HEK293 (cell line): ENCODE results near the gene NAT16.

Experiments used
- CTCF ChIA-PET: fragments of 350-600 bp; formaldehyde crosslinking; extraction: SDS; loops from one replicate; lab custom pipeline; 2021; ENCODE audit warnings: antibody characterized with exemption; lab: Yijun Ruan, JAX
- POLR2A ChIA-PET: fragments of 300-600 bp; formaldehyde crosslinking; extraction: SDS; loops from one replicate; lab custom pipeline; 2020; ENCODE audit warnings: antibody characterized with exemption, inconsistent platforms; lab: Yijun Ruan, JAX
- H3K27ac ChIP-seq: fragments of 200-500 bp; sonication (Bioruptor generic); 2 replicates; pipeline ENCODE4 v1.5.1; 2014; ENCODE audit warnings: low read depth, low read length, control low read depth, inconsistent platforms; ENCODE audit errors: extremely low read depth
- H3K36me3 ChIP-seq, 2 experiments: fragments of 200-500 bp in 1 of 2; sonication (Bioruptor generic) in 1 of 2; 1 replicate in 1 of 2; 2 replicates in 1 of 2; pipeline ENCODE4 v1.5.1; 2014 to 2017; ENCODE audit warnings: inconsistent platforms in 2 of 2, low read length in 2 of 2; ENCODE audit not compliant: control insufficient read depth in 2 of 2, insufficient read depth in 1 of 2
- H3K4me1 ChIP-seq: fragments of 200-500 bp; sonication (Bioruptor generic); 2 replicates; pipeline ENCODE4 v1.5.1; 2014; ENCODE audit warnings: mild to moderate bottlenecking, low read length, inconsistent platforms; ENCODE audit not compliant: control insufficient read depth, insufficient read depth
- H3K4me3 ChIP-seq: 2 replicates; pipeline ENCODE4 v1.5.1; 2011; ENCODE audit warnings: low read depth, mild to moderate bottlenecking, control low read depth, low read length, moderate library complexity
- H3K9me3 ChIP-seq: fragments of 200-500 bp; sonication (Bioruptor generic); 2 replicates; pipeline ENCODE4 v1.5.1; 2014; ENCODE audit warnings: low read depth, low read length, inconsistent platforms; ENCODE audit not compliant: control insufficient read depth, insufficient read depth
- SALL2 ChIP-seq: fragments of 450-650 bp; formaldehyde crosslinking; IDR thresholded peaks from 2 replicates; pipeline ENCODE4 v1.5.0; 2017; ENCODE audit warnings: missing biosample characterization, mild to moderate bottlenecking, missing genetic modification characterization, borderline replicate concordance
- SP7 ChIP-seq: fragments of 450-650 bp; formaldehyde crosslinking; IDR thresholded peaks from 2 replicates; pipeline ENCODE4 v1.5.1; 2016; ENCODE audit warnings: missing biosample characterization, missing genetic modification characterization
- TRIM28 ChIP-seq: IDR thresholded peaks from 2 replicates; pipeline ENCODE4 v1.6.1; 2011; ENCODE audit warnings: low read length, control low read depth, borderline replicate concordance
- ZBTB17 ChIP-seq: fragments of 450-650 bp; formaldehyde crosslinking; IDR thresholded peaks from 2 replicates; pipeline ENCODE4 v1.5.1; 2016; ENCODE audit warnings: missing biosample characterization, missing genetic modification characterization
- ZNF114 ChIP-seq: fragments of 450-650 bp; formaldehyde crosslinking; IDR thresholded peaks from 2 replicates; pipeline ENCODE4 v1.5.0; 2017; ENCODE audit warnings: missing biosample characterization, missing genetic modification characterization
- ZNF16 ChIP-seq: fragments of 450-650 bp; formaldehyde crosslinking; IDR thresholded peaks from 2 replicates; pipeline ENCODE4 v1.5.1; 2016; ENCODE audit warnings: low read depth, missing biosample characterization, missing genetic modification characterization
- ZNF175 ChIP-seq: fragments of 450-650 bp; formaldehyde crosslinking; IDR thresholded peaks from 2 replicates; pipeline ENCODE4 v1.5.1; 2016; ENCODE audit warnings: missing biosample characterization, missing genetic modification characterization
- ZNF202 ChIP-seq: fragments of 450-650 bp; formaldehyde crosslinking; IDR thresholded peaks from 2 replicates; pipeline ENCODE4 v1.5.1; 2016; ENCODE audit warnings: missing biosample characterization, missing genetic modification characterization, borderline replicate concordance
- ZNF211 ChIP-seq: fragments of 450-650 bp; formaldehyde crosslinking; IDR thresholded peaks from 2 replicates; pipeline ENCODE4 v1.5.1; 2016; ENCODE audit warnings: low read depth, missing biosample characterization, missing genetic modification characterization
- ZNF335 ChIP-seq: fragments of 450-650 bp; formaldehyde crosslinking; conservative IDR thresholded peaks from 2 replicates; pipeline ENCODE4 v1.5.1; 2016; ENCODE audit warnings: missing biosample characterization, missing genetic modification characterization
- ZNF366 ChIP-seq: fragments of 450-650 bp; formaldehyde crosslinking; conservative IDR thresholded peaks from 2 replicates; pipeline ENCODE4 v1.5.1; 2016; ENCODE audit warnings: missing biosample characterization, missing genetic modification characterization
- ZNF391 ChIP-seq: fragments of 450-650 bp; formaldehyde crosslinking; IDR thresholded peaks from 2 replicates; pipeline ENCODE4 v1.5.1; 2016; ENCODE audit warnings: low read depth, missing biosample characterization, missing genetic modification characterization, borderline replicate concordance
- ZNF514 ChIP-seq: fragments of 450-650 bp; formaldehyde crosslinking; IDR thresholded peaks from 2 replicates; pipeline ENCODE4 v1.5.1; 2016; ENCODE audit warnings: missing biosample characterization, missing genetic modification characterization
- ZNF549 ChIP-seq: fragments of 450-650 bp; IDR thresholded peaks from 2 replicates; pipeline ENCODE4 v1.5.1; 2018; ENCODE audit warnings: missing biosample characterization, missing genetic modification characterization, mild to moderate bottlenecking, inconsistent platforms, moderate library complexity
- ZNF624 ChIP-seq: fragments of 450-650 bp; formaldehyde crosslinking; IDR thresholded peaks from 2 replicates; pipeline ENCODE4 v1.5.1; 2017; ENCODE audit warnings: missing biosample characterization, missing genetic modification characterization
- ZNF629 ChIP-seq: fragments of 450-650 bp; formaldehyde crosslinking; IDR thresholded peaks from 2 replicates; pipeline ENCODE4 v1.5.1; 2017; ENCODE audit warnings: missing biosample characterization, missing genetic modification characterization
- ZNF664 ChIP-seq: fragments of 450-650 bp; formaldehyde crosslinking; IDR thresholded peaks from 2 replicates; pipeline ENCODE4 v1.5.1; 2016; ENCODE audit warnings: missing biosample characterization, missing genetic modification characterization
- TF ChIP-seq, protein P1 (sequence below): fragments of 450-650 bp; IDR thresholded peaks from 2 replicates; pipeline ENCODE4 v1.5.1; 2018; ENCODE audit warnings: missing biosample characterization, missing genetic modification characterization
- TF ChIP-seq, protein P2 (sequence below): fragments of 450-650 bp; formaldehyde crosslinking; IDR thresholded peaks from 2 replicates; pipeline ENCODE4 v1.5.1; 2016; ENCODE audit warnings: missing biosample characterization, missing genetic modification characterization, low read depth
- TF ChIP-seq, protein P3 (sequence below): fragments of 450-650 bp; formaldehyde crosslinking; IDR thresholded peaks from 2 replicates; pipeline ENCODE4 v1.5.1; 2017; ENCODE audit warnings: missing biosample characterization, missing genetic modification characterization

NAT16 gene

DNA sequence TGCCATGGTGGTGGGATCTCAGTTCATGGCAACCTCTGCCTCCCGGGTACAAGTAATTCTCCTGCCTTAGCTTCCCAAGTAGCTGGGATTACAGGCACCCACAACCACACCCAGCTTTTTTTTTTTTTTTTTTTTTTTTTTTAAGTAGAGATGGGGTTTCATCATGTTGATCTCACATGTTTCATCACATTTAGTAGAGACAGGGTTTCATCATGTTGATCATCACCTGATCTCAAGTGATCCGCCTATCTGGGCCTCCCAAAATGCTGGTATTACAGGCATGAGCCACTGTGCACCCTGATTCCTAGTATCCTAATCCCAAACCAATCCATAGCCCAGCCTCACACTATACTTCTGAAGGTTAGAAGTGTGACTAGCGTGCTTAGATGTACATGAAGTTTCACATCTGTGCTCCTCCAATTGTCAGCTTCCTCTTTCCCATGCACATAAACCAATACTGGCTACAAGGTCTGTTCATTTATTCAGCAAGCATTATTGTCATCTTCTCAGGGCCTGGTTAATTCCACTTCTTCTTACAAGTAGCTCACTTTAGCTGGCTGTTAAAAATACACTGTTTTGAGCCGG, 6.8 kb upstream of the NAT16 start (continued):
- no peak for TF ChIP-seq ZNF391 (tag by site-specific recombination)
- no peak for TF ChIP-seq ZNF202 (tag by site-specific recombination)
- no peak for TF ChIP-seq ZNF175 (tag by site-specific recombination)
- TF ChIP-seq ZNF624 (tag by site-specific recombination): no peak
- TF ChIP-seq ZNF335: peak; percentile 50
- TF ChIP-seq, protein P1, sequence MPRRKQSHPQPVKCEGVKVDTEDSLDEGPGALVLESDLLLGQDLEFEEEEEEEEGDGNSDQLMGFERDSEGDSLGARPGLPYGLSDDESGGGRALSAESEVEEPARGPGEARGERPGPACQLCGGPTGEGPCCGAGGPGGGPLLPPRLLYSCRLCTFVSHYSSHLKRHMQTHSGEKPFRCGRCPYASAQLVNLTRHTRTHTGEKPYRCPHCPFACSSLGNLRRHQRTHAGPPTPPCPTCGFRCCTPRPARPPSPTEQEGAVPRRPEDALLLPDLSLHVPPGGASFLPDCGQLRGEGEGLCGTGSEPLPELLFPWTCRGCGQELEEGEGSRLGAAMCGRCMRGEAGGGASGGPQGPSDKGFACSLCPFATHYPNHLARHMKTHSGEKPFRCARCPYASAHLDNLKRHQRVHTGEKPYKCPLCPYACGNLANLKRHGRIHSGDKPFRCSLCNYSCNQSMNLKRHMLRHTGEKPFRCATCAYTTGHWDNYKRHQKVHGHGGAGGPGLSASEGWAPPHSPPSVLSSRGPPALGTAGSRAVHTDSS: no peak
- TF ChIP-seq SP7 (tag by site-specific recombination): no peak

DNA sequence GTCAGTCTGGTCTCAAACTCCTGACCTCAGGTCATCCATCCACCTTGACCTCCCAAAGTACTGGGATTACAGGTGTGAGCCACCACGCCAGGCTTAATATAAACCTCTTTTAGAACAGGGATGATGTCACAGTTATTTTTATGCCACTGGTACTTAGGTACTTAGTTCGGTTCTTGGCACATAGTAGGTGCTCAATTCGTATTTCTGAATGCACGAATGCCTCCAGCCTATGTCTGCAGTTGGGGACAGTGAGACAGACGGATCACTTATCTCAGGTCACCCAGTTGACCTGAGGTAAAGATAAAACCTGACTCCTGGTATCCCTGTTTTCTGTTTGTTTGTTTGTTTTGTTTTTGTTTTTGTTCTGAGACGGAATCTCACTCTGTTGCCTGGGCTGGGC, 6.1 kb upstream of the NAT16 start:
- no peak overlapping the region for H3K27ac ChIP-seq
- H3K4me1 ChIP-seq: no peaks in the 10 kb centered on the region
- H3K9me3 ChIP-seq: no peaks in the 10 kb centered on the region
- CTCF ChIA-PET: interaction anchor here (0.6 to 1.8 kb wide), 4 partner anchors 14 to 322 kb away, joined by 3 to 8 read pairs (median 3); no protein-coding TSS in a partner anchor
- H3K4me3 ChIP-seq: no peak overlapping the region
- no peaks in the 10 kb centered on the region for H3K36me3 ChIP-seq
- POLR2A ChIA-PET: interaction anchor here (0.6 kb wide), 3 partner anchors 19 to 137 kb away, joined by 3 to 5 read pairs (median 3); no protein-coding TSS in a partner anchor
- TF ChIP-seq ZNF664 (peak; percentile 68; the same call in 1 of the 2 replicates), ZNF211 (no peak)
- TF ChIP-seq, protein P2, sequence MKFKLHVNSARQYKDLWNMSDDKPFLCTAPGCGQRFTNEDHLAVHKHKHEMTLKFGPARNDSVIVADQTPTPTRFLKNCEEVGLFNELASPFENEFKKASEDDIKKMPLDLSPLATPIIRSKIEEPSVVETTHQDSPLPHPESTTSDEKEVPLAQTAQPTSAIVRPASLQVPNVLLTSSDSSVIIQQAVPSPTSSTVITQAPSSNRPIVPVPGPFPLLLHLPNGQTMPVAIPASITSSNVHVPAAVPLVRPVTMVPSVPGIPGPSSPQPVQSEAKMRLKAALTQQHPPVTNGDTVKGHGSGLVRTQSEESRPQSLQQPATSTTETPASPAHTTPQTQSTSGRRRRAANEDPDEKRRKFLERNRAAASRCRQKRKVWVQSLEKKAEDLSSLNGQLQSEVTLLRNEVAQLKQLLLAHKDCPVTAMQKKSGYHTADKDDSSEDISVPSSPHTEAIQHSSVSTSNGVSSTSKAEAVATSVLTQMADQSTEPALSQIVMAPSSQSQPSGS (tag by site-specific recombination): 0 out of 2 replicates have a peak, but pooled peaks have one; percentile 6
- TF ChIP-seq, all 188 proteins: peak for 2

DNA sequence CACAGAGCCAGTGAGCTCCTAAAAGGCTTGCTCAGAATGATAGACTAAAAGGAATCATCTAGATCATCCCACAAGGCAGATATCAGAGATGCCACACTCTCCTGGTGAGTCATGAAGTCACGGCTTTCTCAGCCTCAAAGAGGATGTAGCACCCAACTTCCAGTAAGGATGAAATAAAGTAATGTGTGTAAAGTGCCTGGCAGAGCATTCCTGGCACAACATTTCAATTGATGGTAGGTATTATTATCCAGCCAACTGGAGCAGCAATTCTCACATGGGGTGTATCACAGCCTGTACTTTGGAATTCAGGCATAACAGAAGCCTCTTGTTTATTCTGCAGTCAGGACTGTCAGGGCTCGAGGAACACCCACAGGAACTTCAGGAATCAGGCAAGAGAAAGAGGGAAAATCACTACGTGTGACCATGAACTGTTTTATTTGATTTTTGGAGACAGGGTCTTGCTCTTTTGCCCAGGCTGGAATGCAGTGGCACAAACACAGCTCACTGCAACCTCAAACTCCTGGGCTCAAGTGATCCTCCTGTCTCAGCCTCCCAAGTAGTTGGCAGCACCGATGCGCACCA, 5.3 kb upstream of the NAT16 start:
- H3K36me3 ChIP-seq: no peaks in the 10 kb centered on the region
- H3K27ac ChIP-seq: no peak overlapping the region
- no peak overlapping the region for H3K4me3 ChIP-seq
- H3K9me3 ChIP-seq: no peaks in the 10 kb centered on the region
- ChIA-PET POLR2A (no interaction called here), CTCF (interaction anchor here (0.6 to 1.5 kb wide), 4 partner anchors 7 to 131 kb away, joined by 3 to 7 read pairs (median 3); no protein-coding TSS in a partner anchor)
- TF ChIP-seq, protein P3, sequence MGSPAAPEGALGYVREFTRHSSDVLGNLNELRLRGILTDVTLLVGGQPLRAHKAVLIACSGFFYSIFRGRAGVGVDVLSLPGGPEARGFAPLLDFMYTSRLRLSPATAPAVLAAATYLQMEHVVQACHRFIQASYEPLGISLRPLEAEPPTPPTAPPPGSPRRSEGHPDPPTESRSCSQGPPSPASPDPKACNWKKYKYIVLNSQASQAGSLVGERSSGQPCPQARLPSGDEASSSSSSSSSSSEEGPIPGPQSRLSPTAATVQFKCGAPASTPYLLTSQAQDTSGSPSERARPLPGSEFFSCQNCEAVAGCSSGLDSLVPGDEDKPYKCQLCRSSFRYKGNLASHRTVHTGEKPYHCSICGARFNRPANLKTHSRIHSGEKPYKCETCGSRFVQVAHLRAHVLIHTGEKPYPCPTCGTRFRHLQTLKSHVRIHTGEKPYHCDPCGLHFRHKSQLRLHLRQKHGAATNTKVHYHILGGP (tag by site-specific recombination): no peak
- TF ChIP-seq ZBTB17 (peak; percentile 30; the same call in 1 of the 2 replicates), ZNF366 (no peak), ZNF335 (peak; percentile 54; the same call in 1 of the 2 replicates)
- H3K4me1 ChIP-seq: no peaks in the 10 kb centered on the region

DNA sequence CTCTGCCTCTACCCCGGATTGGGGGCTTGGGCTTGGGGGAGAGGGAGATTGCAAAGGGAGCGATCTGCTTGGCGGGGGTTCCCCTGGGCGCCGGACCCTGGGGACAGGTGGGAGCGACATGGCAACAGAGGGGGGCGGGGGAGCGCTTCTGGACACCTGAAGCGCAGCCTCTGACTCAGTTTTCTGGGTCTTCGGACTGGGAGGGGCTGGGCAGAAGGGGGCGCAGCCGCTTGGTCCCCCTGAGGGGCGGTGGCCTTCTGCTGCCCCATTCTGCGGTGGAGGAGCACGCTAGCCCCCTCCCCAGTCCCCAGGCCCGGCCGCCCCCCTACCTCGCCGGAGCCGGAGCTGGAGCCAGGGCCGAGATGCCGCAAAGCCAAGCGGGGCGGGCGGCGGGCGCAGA, 380 bp downstream of the NAT16 start:
- CTCF ChIA-PET: no interaction called here
- Histone ChIP-seq H3K4me1 (no peaks in the 10 kb centered on the region), H3K36me3 (no peaks in the 10 kb centered on the region), H3K9me3 (no peaks in the 10 kb centered on the region), H3K27ac (no peak overlapping the region), H3K4me3 (no peak overlapping the region)
- POLR2A ChIA-PET: no interaction called here
- TF ChIP-seq ZNF114 (tag by site-specific recombination) (no peak), ZNF514 (tag by site-specific recombination) (no peak), ZNF16 (tag by site-specific recombination) (no peak), TRIM28 (no peak), ZNF549 (no peak), SALL2 (tag by site-specific recombination) (no peak), ZNF629 (tag by site-specific recombination) (no peak)
